Right lobe of liver (tissue), 6 donors: ENCODE measurements around the gene SARNP. TPM values are rescaled to one million over a fixed set of nuclear protein-coding genes. Genes with fewer than 3 reads are reported as not detected.

ENCODE experiments used
- ATAC-seq, 4 donors: fragments of 200-7000 bp; cut with Tn5 transposase; one replicate each; pipeline ENCODE4 v1.9.1; 2020; ENCODE audit warnings: mild to moderate bottlenecking in 4 of 4, moderate library complexity in 4 of 4
- DNase-seq, 3 donors: peaks; one replicate each; pipeline ENCODE4 v3.0.0-alpha.2; 2020
- H3K27ac ChIP-seq, 3 donors: fragments of 200-600 bp; one replicate each; pipeline ENCODE4 v1.8.0; 2022
- H3K27me3 ChIP-seq, 2 donors: fragments of 200-600 bp; one replicate each; pipeline ENCODE4 v1.8.0; 2022
- H3K36me3 ChIP-seq, 4 donors: fragments of 200-600 bp; sonication (generic) in 1 of 4; one replicate each; pipeline versions ENCODE4 v1.5.1 to v1.8.0; 2017 to 2022; ENCODE audit warnings: control low read depth in 1 of 4
- H3K4me1 ChIP-seq, 4 donors: fragments of 200-600 bp; sonication (generic) in 1 of 4; one replicate each; pipeline versions ENCODE4 v1.5.1 to v1.8.0; 2017 to 2022; ENCODE audit warnings: control low read depth in 1 of 4
- H3K4me3 ChIP-seq, 3 donors: fragments of 200-600 bp; one replicate each; pipeline ENCODE4 v1.8.0; 2022
- H3K9me3 ChIP-seq, 4 donors: fragments of 200-600 bp; sonication (generic) in 1 of 4; one replicate each; pipeline versions ENCODE4 v1.5.1 to v1.8.0; 2017 to 2022; ENCODE audit warnings: control low read depth in 1 of 4
- CTCF ChIP-seq, 4 donors: fragments of 200-600 bp in 3 of 4; fragments of 450-650 bp in 1 of 4; IDR thresholded peaks; one replicate each; pipeline versions ENCODE4 v1.5.1 to v1.8.0; 2016 to 2022; ENCODE audit warnings: antibody characterized with exemption in 4 of 4, mild to moderate bottlenecking in 2 of 4
- POLR2A ChIP-seq: fragments of 450-650 bp; IDR thresholded peaks from one replicate; pipeline ENCODE4 v1.6.1; 2017; ENCODE audit warnings: antibody characterized with exemption, mild to moderate bottlenecking
- WGBS: methylation state at CpG from one replicate; pipeline ENCODE4 v1.1.6; 2018; ENCODE audit warnings: low coverage, low lambda C conversion rate; ENCODE audit not compliant: insufficient coverage; ENCODE audit errors: missing lambda C conversion rate; 5-methylcytosine and 5-hydroxymethylcytosine counted together
- intact Hi-C, 2 donors: fragments of 100-400 bp; cut with DNase I; formaldehyde crosslinking; loops; one replicate each; pipeline versions ENCODE4 v1.11.2 to v1.14.1; 2022
- total RNA-seq, 6 experiments: library from RNA; depleted of rRNA in 2 of 6; stranded (reverse); fragments of >200 nt in 2 of 6; fragmentation: NEBNext Ultra II Directional in 3 of 6; extraction: Animal tissue kit (Norgen Biotek cat#: 25700) in 3 of 6; gene quantifications; one replicate each; pipeline versions ENCODE4 v1.1.0 to v1.2.4, GENCODE V29; 2016 to 2023
- donor health status: DM: no; HTN: yes; CAD: no.
- donor health status: DM: no; HTN: no; CAD: no.
- donor health status: DM: no; HTN: no; CAD: no.
- donor health status: DM: no; HTN: yes; CAD: no.
- donor health status: DM: no; HTN: yes; CAD: no.

The SARNP gene
- total RNA-seq, 6 experiments from 2014 or later, result 11.3 to 22.3 (median 17.0) TPM

- 92% methylated on average over 1 of the region's 1 CpG for WGBS
- Histone ChIP-seq H3K36me3 (peaks cover 0 to 28% (median 16%) of the 10 kb centered on the region in 4 donors), H3K4me3 (no peak overlapping the region), H3K27ac (no peak overlapping the region), H3K9me3 (no peaks in the 10 kb centered on the region), H3K27me3 (no peaks in the 10 kb centered on the region), H3K4me1 (peaks cover 0 to 50% (median 18%) of the 10 kb centered on the region in 4 donors)
- intact Hi-C loops, result no loop called here
- TF ChIP-seq POLR2A, result no peak
- peak in 1 of 4 donors; percentile 10 for TF ChIP-seq CTCF (IDR thresholded peaks at IDR 0.05)
- DNase-seq (no peak), ATAC-seq (no peak)
These were observed 3.2 kb upstream of the SARNP start for GRCh38 chr12:55820679-55821078.

- 75% methylated on average over 4 of the region's 6 CpGs for WGBS
- no peak for DNase-seq
- Histone ChIP-seq H3K27me3 (no peaks in the 10 kb centered on the region), H3K4me3 (peak overlapping the region in 1 of 3 donors; percentile 58), H3K4me1 (peaks cover 0 to 36% (median 15%) of the 10 kb centered on the region in 4 donors), H3K36me3 (peaks cover 0 to 28% (median 16%) of the 10 kb centered on the region in 4 donors), H3K27ac (no peak overlapping the region), H3K9me3 (no peaks in the 10 kb centered on the region)
- no peak for ATAC-seq
- no peak for TF ChIP-seq CTCF (IDR thresholded peaks at IDR 0.05)
- no peak for TF ChIP-seq POLR2A
- intact Hi-C loops, result loop anchor here in 1 of 2 donors (10.0 kb wide), 1 partner anchor 116 kb away; the partner anchor contains the start of gene DGKA
These were observed 1.4 kb upstream of the SARNP start for GRCh38 chr12:55818886-55819285.

GRCh38 chr12:55818140-55818728 lies 710 bp upstream of the SARNP start:
- no peaks in the 10 kb centered on the region for H3K27me3 ChIP-seq
- peak overlapping the region; percentile 58 to 70 (median 69) for H3K4me3 ChIP-seq
- H3K4me1 ChIP-seq, result peaks cover 0 to 31% (median 11%) of the 10 kb centered on the region in 4 donors
- DNase-seq (no peak), ATAC-seq (peak; percentile 53 to 57 (median 55))
- 2% methylated on average over 16 of the region's 17 CpGs for whole genome bisulfite sequencing
- intact Hi-C loops, result loop anchor here in 1 of 2 donors (10.0 kb wide), 1 partner anchor 117 kb away; the partner anchor contains the start of gene DGKA
- H3K36me3 ChIP-seq, result peaks cover 0 to 28% (median 16%) of the 10 kb centered on the region in 4 donors
- H3K9me3 ChIP-seq, result no peaks in the 10 kb centered on the region
- TF ChIP-seq CTCF (IDR thresholded peaks at IDR 0.05), result no peak
- TF ChIP-seq POLR2A, result no peak
- H3K27ac ChIP-seq, result peak overlapping the region in 2 of 3 donors; percentile 43 to 67

GRCh38 chr12:55816881-55817344 lies 611 bp downstream of the SARNP start:
- TF ChIP-seq POLR2A (no peak), CTCF (IDR thresholded peaks at IDR 0.05) (no peak)
- 0% methylated on average over 14 of the region's 14 CpGs for WGBS
- Histone ChIP-seq H3K27ac (peak overlapping the region; percentile 71 to 87 (median 76)), H3K4me3 (peak overlapping the region; percentile 58 to 70 (median 69)), H3K36me3 (peaks cover 0 to 20% (median 12%) of the 10 kb centered on the region in 4 donors), H3K9me3 (no peaks in the 10 kb centered on the region), H3K4me1 (peaks cover 0 to 18% (median 8%) of the 10 kb centered on the region in 4 donors), H3K27me3 (no peaks in the 10 kb centered on the region)
- no peak for DNase-seq
- ATAC-seq, result no peak
- intact Hi-C loops, result loop anchor here in 1 of 2 donors (10.0 kb wide), 1 partner anchor 118 kb away; the partner anchor contains the start of gene DGKA
